Measurements from ENCODE around the gene POGK.

DNA sequence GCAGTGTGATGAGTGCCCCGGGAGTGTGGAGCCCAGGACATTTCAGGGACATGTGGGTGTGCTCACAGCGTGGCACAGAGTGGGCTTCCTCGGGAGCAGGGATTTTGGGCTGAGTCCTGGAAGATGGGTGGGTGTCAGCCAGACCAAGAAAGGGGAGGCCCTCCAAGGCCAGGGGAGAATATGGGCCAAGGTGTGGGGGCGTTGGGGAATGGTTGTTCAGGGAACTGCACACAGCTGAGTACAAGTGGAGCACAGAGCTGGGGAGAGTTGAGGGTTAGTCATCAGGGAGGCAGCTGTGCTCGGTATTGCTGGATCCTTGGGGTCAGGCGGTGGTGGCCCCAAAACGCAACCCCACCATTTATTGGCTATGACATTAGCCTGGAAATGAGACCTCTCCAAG, 5.5 kb downstream of the POGK start:
- TF ChIP-seq, protein P1, sequence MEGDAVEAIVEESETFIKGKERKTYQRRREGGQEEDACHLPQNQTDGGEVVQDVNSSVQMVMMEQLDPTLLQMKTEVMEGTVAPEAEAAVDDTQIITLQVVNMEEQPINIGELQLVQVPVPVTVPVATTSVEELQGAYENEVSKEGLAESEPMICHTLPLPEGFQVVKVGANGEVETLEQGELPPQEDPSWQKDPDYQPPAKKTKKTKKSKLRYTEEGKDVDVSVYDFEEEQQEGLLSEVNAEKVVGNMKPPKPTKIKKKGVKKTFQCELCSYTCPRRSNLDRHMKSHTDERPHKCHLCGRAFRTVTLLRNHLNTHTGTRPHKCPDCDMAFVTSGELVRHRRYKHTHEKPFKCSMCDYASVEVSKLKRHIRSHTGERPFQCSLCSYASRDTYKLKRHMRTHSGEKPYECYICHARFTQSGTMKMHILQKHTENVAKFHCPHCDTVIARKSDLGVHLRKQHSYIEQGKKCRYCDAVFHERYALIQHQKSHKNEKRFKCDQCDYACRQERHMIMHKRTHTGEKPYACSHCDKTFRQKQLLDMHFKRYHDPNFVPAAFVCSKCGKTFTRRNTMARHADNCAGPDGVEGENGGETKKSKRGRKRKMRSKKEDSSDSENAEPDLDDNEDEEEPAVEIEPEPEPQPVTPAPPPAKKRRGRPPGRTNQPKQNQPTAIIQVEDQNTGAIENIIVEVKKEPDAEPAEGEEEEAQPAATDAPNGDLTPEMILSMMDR (IDR thresholded peaks at IDR 0.05), result no peak
- no peak for TF ChIP-seq POLR2A (IDR thresholded peaks at IDR 0.05)
